Kidney epithelial cell (primary cell): ENCODE results near the gene IGSF9. TPM values are rescaled to one million over a fixed set of nuclear protein-coding genes. Genes with fewer than 3 reads are reported as not detected.
A peak's percentile ranks its signal among the peaks of the same experiment; 100 is the strongest.

Experiments used
- DNase-seq: peaks from one replicate; pipeline ENCODE4 v3.0.0-alpha.2; 2010; ENCODE audit warnings: low read depth
- H3K27me3 ChIP-seq: 2 replicates; pipeline ENCODE4 v1.6.0; 2011; ENCODE audit warnings: low read length; ENCODE audit not compliant: control insufficient read depth, insufficient read depth
- H3K36me3 ChIP-seq: 2 replicates; pipeline ENCODE4 v1.5.1; 2011; ENCODE audit warnings: low read length; ENCODE audit not compliant: control insufficient read depth, insufficient read depth
- H3K4me3 ChIP-seq: 2 replicates; pipeline ENCODE4 v1.5.1; 2011; ENCODE audit warnings: low read depth, mild to moderate bottlenecking, control low read depth, low read length
- CTCF ChIP-seq: IDR thresholded peaks from 2 replicates; pipeline ENCODE4 v1.5.1; 2011; ENCODE audit warnings: mild to moderate bottlenecking, moderate library complexity, low read length, control low read depth, inconsistent platforms; ENCODE audit not compliant: insufficient read depth, poor library complexity, severe bottlenecking
- total RNA-seq: library from RNA; depleted of rRNA; stranded (reverse); fragments of >200 nt; gene quantifications from 2 replicates; pipeline ENCODE4 v1.2.3, GENCODE V29; 2015

Gene IGSF9
- total RNA-seq, 1 donor from 2014 or later, result 1.7 TPM

- no peaks in the 10 kb centered on the region for H3K36me3 ChIP-seq
- DNase-seq, result no peak
- no peak for TF ChIP-seq CTCF
Measured at GRCh38 chr1:159927849-159928431, 17.5 kb downstream of the IGSF9 start.

GRCh38 chr1:159927211-159927848 is 18.1 kb downstream of the IGSF9 start:
- DNase-seq, result no peak
- H3K36me3 ChIP-seq, result no peaks in the 10 kb centered on the region
- TF ChIP-seq CTCF, result no peak
- H3K27me3 ChIP-seq, result no peaks in the 10 kb centered on the region
- no peak overlapping the region for H3K4me3 ChIP-seq

More at GRCh38 chr1:159927849-159928431, 17.5 kb downstream of the IGSF9 start:
- Histone ChIP-seq H3K27me3 (no peaks in the 10 kb centered on the region), H3K4me3 (no peak overlapping the region)

GRCh38 chr1:159925719-159926078 is 19.7 kb downstream of the IGSF9 start:
- Histone ChIP-seq H3K4me3 (peak overlapping the region; percentile 76), H3K27me3 (no peaks in the 10 kb centered on the region), H3K36me3 (no peaks in the 10 kb centered on the region)
- DNase-seq, result no peak
- TF ChIP-seq CTCF, result no peak

- Histone ChIP-seq H3K27me3 (no peaks in the 10 kb centered on the region), H3K4me3 (peak within 1 kb of the TSS; percentile 76), H3K36me3 (no peaks in the 10 kb centered on the region)
- TF ChIP-seq CTCF, result no peak
- DNase-seq, result peak; percentile 75
Measured at GRCh38 chr1:159924791-159925718, 20.4 kb downstream of the IGSF9 start, which contains the start of gene TAGLN2. TSS of gene TAGLN2 (minus strand) at chr1:159925507. CDS start at chr1:159920509, 4,998 bp downstream.

- Histone ChIP-seq H3K27me3 (no peaks in the 10 kb centered on the region), H3K4me3 (peak overlapping the region; percentile 76), H3K36me3 (peaks cover 3% of the 10 kb centered on the region)
- no peak for TF ChIP-seq CTCF
- DNase-seq, result peak; percentile 55
Measured at GRCh38 chr1:159924025-159924790, 21.2 kb downstream of the IGSF9 start.
